B cell (primary cell): ENCODE results near the gene GPR62.

Experiments used
- EZH2 ChIP-seq: IDR thresholded peaks from 2 replicates; pipeline ENCODE4 v1.6.1; 2012; ENCODE audit warnings: borderline replicate concordance, low read depth, mild to moderate bottlenecking, moderate library complexity, low read length; ENCODE audit not compliant: insufficient read depth, poor library complexity, severe bottlenecking
- TF ChIP-seq, protein P1 (sequence below): fragments of 200-600 bp; IDR thresholded peaks from one replicate; pipeline ENCODE4 v1.8.0; 2022; ENCODE audit warnings: antibody characterized with exemption, mild to moderate bottlenecking

GRCh38 chr3:51953445-51953844 is 1.7 kb upstream of the GPR62 start:
- TF ChIP-seq, protein P1, sequence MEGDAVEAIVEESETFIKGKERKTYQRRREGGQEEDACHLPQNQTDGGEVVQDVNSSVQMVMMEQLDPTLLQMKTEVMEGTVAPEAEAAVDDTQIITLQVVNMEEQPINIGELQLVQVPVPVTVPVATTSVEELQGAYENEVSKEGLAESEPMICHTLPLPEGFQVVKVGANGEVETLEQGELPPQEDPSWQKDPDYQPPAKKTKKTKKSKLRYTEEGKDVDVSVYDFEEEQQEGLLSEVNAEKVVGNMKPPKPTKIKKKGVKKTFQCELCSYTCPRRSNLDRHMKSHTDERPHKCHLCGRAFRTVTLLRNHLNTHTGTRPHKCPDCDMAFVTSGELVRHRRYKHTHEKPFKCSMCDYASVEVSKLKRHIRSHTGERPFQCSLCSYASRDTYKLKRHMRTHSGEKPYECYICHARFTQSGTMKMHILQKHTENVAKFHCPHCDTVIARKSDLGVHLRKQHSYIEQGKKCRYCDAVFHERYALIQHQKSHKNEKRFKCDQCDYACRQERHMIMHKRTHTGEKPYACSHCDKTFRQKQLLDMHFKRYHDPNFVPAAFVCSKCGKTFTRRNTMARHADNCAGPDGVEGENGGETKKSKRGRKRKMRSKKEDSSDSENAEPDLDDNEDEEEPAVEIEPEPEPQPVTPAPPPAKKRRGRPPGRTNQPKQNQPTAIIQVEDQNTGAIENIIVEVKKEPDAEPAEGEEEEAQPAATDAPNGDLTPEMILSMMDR = no peak
- TF ChIP-seq EZH2 = no peak
